HepG2 (cell line): ENCODE data around the gene CCDC142. TPM values are rescaled to one million over a fixed set of nuclear protein-coding genes. Genes with fewer than 3 reads are reported as not detected.

Experiments used
- AGO1 ChIP-seq: fragments of 200-400 bp; formaldehyde crosslinking; IDR thresholded peaks from 2 replicates; pipeline ENCODE4 v1.6.1; 2017; ENCODE audit warnings: mild to moderate bottlenecking, low read depth, low read length, moderate library complexity; ENCODE audit not compliant: poor library complexity, severe bottlenecking
- ARID2 ChIP-seq: sonication (generic); formaldehyde crosslinking; IDR thresholded peaks from 2 replicates; pipeline ENCODE4 v1.8.1; 2022; ENCODE audit warnings: mild to moderate bottlenecking, missing genetic modification reagents, borderline replicate concordance
- FOSL2 ChIP-seq: sonication (generic); formaldehyde crosslinking; IDR thresholded peaks from 2 replicates; pipeline ENCODE4 v1.4.0; 2020; ENCODE audit warnings: missing genetic modification reagents
- HDAC6 ChIP-seq: fragments of 200-600 bp; sonication (generic); IDR thresholded peaks from 2 replicates; pipeline ENCODE4 v1.7.0; 2017; ENCODE audit warnings: mild to moderate bottlenecking, antibody characterized with exemption, low read length, low read depth
- IKZF1 ChIP-seq: fragments of 450-650 bp; IDR thresholded peaks from 2 replicates; pipeline ENCODE4 v1.7.1; 2016
- IRX3 ChIP-seq: sonication (generic); formaldehyde crosslinking; IDR thresholded peaks from 2 replicates; pipeline ENCODE4 v1.8.1; 2023; ENCODE audit warnings: mild to moderate bottlenecking, low read depth, missing genetic modification reagents, borderline replicate concordance
- KAT8 ChIP-seq: IDR thresholded peaks from 2 replicates; pipeline ENCODE4 v1.6.1; 2016; ENCODE audit warnings: missing genetic modification reagents, missing compliant biosample characterization
- KDM6A ChIP-seq: IDR thresholded peaks from 2 replicates; pipeline ENCODE4 v1.6.1; 2016; ENCODE audit warnings: low read depth
- KMT2B ChIP-seq: IDR thresholded peaks from 2 replicates; pipeline ENCODE4 v1.6.1; 2016; ENCODE audit warnings: missing genetic modification reagents, missing compliant biosample characterization
- MZF1 ChIP-seq: sonication (generic); formaldehyde crosslinking; IDR thresholded peaks from 2 replicates; pipeline ENCODE4 v1.8.1; 2023; ENCODE audit warnings: mild to moderate bottlenecking, missing genetic modification reagents, borderline replicate concordance
- RBFOX2 ChIP-seq: fragments of 200-400 bp; formaldehyde crosslinking; IDR thresholded peaks from 2 replicates; pipeline ENCODE4 v1.6.1; 2017; ENCODE audit warnings: low read depth, mild to moderate bottlenecking, low read length
- SP140L ChIP-seq: sonication (generic); formaldehyde crosslinking; IDR thresholded peaks from 2 replicates; pipeline ENCODE4 v1.4.0; 2020; ENCODE audit warnings: missing genetic modification reagents, borderline replicate concordance
- ZFP37 ChIP-seq: sonication (generic); formaldehyde crosslinking; IDR thresholded peaks from 2 replicates; pipeline ENCODE4 v1.4.0; 2020; ENCODE audit warnings: missing genetic modification reagents, borderline replicate concordance
- ZNF136 ChIP-seq: sonication (generic); formaldehyde crosslinking; IDR thresholded peaks from 2 replicates; pipeline ENCODE4 v1.8.1; 2022; ENCODE audit warnings: low read depth, mild to moderate bottlenecking, moderate library complexity, missing genetic modification reagents
- ZNF207 ChIP-seq: fragments of 450-650 bp; IDR thresholded peaks from 2 replicates; pipeline ENCODE4 v1.6.1; 2016; ENCODE audit warnings: antibody characterized with exemption, borderline replicate concordance
- ZNF329 ChIP-seq: sonication (generic); formaldehyde crosslinking; IDR thresholded peaks from 2 replicates; pipeline ENCODE4 v1.9.0; 2021; ENCODE audit warnings: low read depth, mild to moderate bottlenecking, missing genetic modification reagents
- ZNF382 ChIP-seq: sonication (generic); formaldehyde crosslinking; IDR thresholded peaks from 2 replicates; pipeline ENCODE4 v1.5.0; 2020; ENCODE audit warnings: missing genetic modification reagents, mild to moderate bottlenecking, borderline replicate concordance
- ZNF709 ChIP-seq: sonication (generic); formaldehyde crosslinking; IDR thresholded peaks from 2 replicates; pipeline ENCODE4 v1.5.0; 2020; ENCODE audit warnings: mild to moderate bottlenecking, missing genetic modification reagents
- ZNF713 ChIP-seq: sonication (generic); formaldehyde crosslinking; IDR thresholded peaks from 2 replicates; pipeline ENCODE4 v1.4.0; 2020; ENCODE audit warnings: mild to moderate bottlenecking, missing genetic modification reagents
- ZNF773 ChIP-seq: sonication (generic); formaldehyde crosslinking; IDR thresholded peaks from 2 replicates; pipeline ENCODE4 v1.4.0; 2020; ENCODE audit warnings: missing genetic modification reagents, borderline replicate concordance
- ZNF883 ChIP-seq: sonication (generic); formaldehyde crosslinking; IDR thresholded peaks from 2 replicates; pipeline ENCODE4 v1.5.1; 2020; ENCODE audit warnings: mild to moderate bottlenecking, missing genetic modification reagents; ENCODE audit errors: not compliant biosample characterization
- polyA plus RNA-seq, 8 experiments: library from polyadenylated mRNA; depleted of rRNA in 3 of 8; stranded (reverse) in 7 of 8; unstranded in 1 of 8; fragments of >200 nt; fragmentation: Illumina TruSeq in 4 of 8; extraction: Trizol in 4 of 8; gene quantifications; 2 replicates each; pipeline versions ENCODE4 v1.2.1 to v1.2.3, GENCODE V29; 2011 to 2016; ENCODE audit warnings: low read depth in 4 of 8, missing spikeins in 1 of 8, mixed read lengths in 1 of 8; ENCODE audit not compliant: insufficient read depth in 1 of 8
- total RNA-seq, 5 experiments: library from RNA; depleted of rRNA; stranded (reverse); fragments of >200 nt; fragmentation: Illumina TruSeq; extraction: Trizol; gene quantifications; 2 replicates each; pipeline ENCODE4 v1.2.3, GENCODE V29; 2016; ENCODE audit warnings: low read depth in 1 of 5
- TF ChIP-seq, protein P1 (sequence below): sonication (generic); formaldehyde crosslinking; IDR thresholded peaks from 2 replicates; pipeline ENCODE4 v1.5.0; 2020; ENCODE audit warnings: mild to moderate bottlenecking, missing genetic modification reagents
- TF ChIP-seq, protein P2 (sequence below): sonication (generic); formaldehyde crosslinking; IDR thresholded peaks from 2 replicates; pipeline ENCODE4 v1.8.1; 2023; ENCODE audit warnings: mild to moderate bottlenecking, missing genetic modification reagents, borderline replicate concordance
- TF ChIP-seq, protein P3 (sequence below): sonication (generic); formaldehyde crosslinking; IDR thresholded peaks from 2 replicates; pipeline ENCODE4 v1.4.0; 2020; ENCODE audit warnings: mild to moderate bottlenecking, missing genetic modification reagents
- TF ChIP-seq, protein P4 (sequence below): sonication (generic); formaldehyde crosslinking; IDR thresholded peaks from 2 replicates; pipeline ENCODE4 v1.5.1; 2020; ENCODE audit warnings: missing genetic modification reagents, mild to moderate bottlenecking, borderline replicate concordance
- TF ChIP-seq, protein P5 (sequence below): sonication (generic); formaldehyde crosslinking; conservative IDR thresholded peaks from 2 replicates; pipeline ENCODE4 v1.8.0; 2022; ENCODE audit warnings: low read depth, missing genetic modification reagents

CCDC142 gene
- total and polyA plus RNA-seq, 2 of the 13 experiments (the other 11 are each of a cell fraction or from before 2014, with no cell fraction given): 14.7 to 30.4 TPM

- TF ChIP-seq ZNF709 (CRISPR knock-in tag): no peak; the same call in 1 of the 2 replicates
- TF ChIP-seq, protein P1, sequence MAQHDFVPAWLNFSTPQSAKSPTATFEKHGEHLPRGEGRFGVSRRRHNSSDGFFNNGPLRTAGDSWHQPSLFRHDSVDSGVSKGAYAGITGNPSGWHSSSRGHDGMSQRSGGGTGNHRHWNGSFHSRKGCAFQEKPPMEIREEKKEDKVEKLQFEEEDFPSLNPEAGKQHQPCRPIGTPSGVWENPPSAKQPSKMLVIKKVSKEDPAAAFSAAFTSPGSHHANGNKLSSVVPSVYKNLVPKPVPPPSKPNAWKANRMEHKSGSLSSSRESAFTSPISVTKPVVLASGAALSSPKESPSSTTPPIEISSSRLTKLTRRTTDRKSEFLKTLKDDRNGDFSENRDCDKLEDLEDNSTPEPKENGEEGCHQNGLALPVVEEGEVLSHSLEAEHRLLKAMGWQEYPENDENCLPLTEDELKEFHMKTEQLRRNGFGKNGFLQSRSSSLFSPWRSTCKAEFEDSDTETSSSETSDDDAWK (CRISPR knock-in tag): no peak
- no peak for TF ChIP-seq AGO1
- TF ChIP-seq ZNF329 (CRISPR knock-in tag): no peak
- TF ChIP-seq, protein P2, sequence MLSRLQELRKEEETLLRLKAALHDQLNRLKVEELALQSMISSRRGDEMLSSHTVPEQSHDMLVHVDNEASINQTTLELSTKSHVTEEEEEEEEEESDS (CRISPR knock-in tag): no peak
- TF ChIP-seq KAT8 (CRISPR knock-in tag): no peak
- TF ChIP-seq SP140L (CRISPR knock-in tag): no peak
- TF ChIP-seq ARID2 (CRISPR knock-in tag): no peak
- no peak for TF ChIP-seq ZNF713 (CRISPR knock-in tag)
- no peak for TF ChIP-seq ZNF207
- no peak for TF ChIP-seq HDAC6
- no peak for TF ChIP-seq ZNF883 (CRISPR knock-in tag)
- no peak for TF ChIP-seq KMT2B (CRISPR knock-in tag)
- TF ChIP-seq RBFOX2: no peak
- no peak for TF ChIP-seq KDM6A (CRISPR knock-in tag)
- TF ChIP-seq, protein P3, sequence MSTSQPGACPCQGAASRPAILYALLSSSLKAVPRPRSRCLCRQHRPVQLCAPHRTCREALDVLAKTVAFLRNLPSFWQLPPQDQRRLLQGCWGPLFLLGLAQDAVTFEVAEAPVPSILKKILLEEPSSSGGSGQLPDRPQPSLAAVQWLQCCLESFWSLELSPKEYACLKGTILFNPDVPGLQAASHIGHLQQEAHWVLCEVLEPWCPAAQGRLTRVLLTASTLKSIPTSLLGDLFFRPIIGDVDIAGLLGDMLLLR (CRISPR knock-in tag): no peak
- TF ChIP-seq ZNF773 (CRISPR knock-in tag): no peak
- no peak for TF ChIP-seq MZF1 (CRISPR knock-in tag)
- no peak for TF ChIP-seq ZNF382 (CRISPR knock-in tag)
- no peak for TF ChIP-seq FOSL2
- TF ChIP-seq ZFP37 (CRISPR knock-in tag): no peak
- TF ChIP-seq IKZF1: no peak
- no peak for TF ChIP-seq IRX3
- TF ChIP-seq ZNF136 (CRISPR knock-in tag): 0 out of 2 replicates have a peak, but pooled peaks have one; percentile 6
- TF ChIP-seq, protein P4, sequence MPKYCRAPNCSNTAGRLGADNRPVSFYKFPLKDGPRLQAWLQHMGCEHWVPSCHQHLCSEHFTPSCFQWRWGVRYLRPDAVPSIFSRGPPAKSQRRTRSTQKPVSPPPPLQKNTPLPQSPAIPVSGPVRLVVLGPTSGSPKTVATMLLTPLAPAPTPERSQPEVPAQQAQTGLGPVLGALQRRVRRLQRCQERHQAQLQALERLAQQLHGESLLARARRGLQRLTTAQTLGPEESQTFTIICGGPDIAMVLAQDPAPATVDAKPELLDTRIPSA (CRISPR knock-in tag): no peak
- TF ChIP-seq, protein P5, sequence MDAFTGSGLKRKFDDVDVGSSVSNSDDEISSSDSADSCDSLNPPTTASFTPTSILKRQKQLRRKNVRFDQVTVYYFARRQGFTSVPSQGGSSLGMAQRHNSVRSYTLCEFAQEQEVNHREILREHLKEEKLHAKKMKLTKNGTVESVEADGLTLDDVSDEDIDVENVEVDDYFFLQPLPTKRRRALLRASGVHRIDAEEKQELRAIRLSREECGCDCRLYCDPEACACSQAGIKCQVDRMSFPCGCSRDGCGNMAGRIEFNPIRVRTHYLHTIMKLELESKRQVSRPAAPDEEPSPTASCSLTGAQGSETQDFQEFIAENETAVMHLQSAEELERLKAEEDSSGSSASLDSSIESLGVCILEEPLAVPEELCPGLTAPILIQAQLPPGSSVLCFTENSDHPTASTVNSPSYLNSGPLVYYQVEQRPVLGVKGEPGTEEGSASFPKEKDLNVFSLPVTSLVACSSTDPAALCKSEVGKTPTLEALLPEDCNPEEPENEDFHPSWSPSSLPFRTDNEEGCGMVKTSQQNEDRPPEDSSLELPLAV: no peak
These were observed 25.2 kb upstream of the CCDC142 start (continued) for GRCh38 chr2:74507926-74508520.
